Activated gamma-delta T cell (primary cell): Measurements from ENCODE around the gene VPS54.
A peak's percentile ranks its signal among the peaks of the same experiment; 100 is the strongest.

ENCODE experiments used
- DNase-seq: peaks from one replicate; lab custom pipeline; 2025; lab: John Stamatoyannopoulos, UW
- total RNA-seq, 2 donors: gene quantifications; one replicate each; lab custom pipeline; 2026; lab: John Stamatoyannopoulos, UW

The VPS54 gene, protein sequence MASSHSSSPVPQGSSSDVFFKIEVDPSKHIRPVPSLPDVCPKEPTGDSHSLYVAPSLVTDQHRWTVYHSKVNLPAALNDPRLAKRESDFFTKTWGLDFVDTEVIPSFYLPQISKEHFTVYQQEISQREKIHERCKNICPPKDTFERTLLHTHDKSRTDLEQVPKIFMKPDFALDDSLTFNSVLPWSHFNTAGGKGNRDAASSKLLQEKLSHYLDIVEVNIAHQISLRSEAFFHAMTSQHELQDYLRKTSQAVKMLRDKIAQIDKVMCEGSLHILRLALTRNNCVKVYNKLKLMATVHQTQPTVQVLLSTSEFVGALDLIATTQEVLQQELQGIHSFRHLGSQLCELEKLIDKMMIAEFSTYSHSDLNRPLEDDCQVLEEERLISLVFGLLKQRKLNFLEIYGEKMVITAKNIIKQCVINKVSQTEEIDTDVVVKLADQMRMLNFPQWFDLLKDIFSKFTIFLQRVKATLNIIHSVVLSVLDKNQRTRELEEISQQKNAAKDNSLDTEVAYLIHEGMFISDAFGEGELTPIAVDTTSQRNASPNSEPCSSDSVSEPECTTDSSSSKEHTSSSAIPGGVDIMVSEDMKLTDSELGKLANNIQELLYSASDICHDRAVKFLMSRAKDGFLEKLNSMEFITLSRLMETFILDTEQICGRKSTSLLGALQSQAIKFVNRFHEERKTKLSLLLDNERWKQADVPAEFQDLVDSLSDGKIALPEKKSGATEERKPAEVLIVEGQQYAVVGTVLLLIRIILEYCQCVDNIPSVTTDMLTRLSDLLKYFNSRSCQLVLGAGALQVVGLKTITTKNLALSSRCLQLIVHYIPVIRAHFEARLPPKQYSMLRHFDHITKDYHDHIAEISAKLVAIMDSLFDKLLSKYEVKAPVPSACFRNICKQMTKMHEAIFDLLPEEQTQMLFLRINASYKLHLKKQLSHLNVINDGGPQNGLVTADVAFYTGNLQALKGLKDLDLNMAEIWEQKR
- total RNA-seq: 69.6 to 84.0 reads per million in 2 donors

DNA sequence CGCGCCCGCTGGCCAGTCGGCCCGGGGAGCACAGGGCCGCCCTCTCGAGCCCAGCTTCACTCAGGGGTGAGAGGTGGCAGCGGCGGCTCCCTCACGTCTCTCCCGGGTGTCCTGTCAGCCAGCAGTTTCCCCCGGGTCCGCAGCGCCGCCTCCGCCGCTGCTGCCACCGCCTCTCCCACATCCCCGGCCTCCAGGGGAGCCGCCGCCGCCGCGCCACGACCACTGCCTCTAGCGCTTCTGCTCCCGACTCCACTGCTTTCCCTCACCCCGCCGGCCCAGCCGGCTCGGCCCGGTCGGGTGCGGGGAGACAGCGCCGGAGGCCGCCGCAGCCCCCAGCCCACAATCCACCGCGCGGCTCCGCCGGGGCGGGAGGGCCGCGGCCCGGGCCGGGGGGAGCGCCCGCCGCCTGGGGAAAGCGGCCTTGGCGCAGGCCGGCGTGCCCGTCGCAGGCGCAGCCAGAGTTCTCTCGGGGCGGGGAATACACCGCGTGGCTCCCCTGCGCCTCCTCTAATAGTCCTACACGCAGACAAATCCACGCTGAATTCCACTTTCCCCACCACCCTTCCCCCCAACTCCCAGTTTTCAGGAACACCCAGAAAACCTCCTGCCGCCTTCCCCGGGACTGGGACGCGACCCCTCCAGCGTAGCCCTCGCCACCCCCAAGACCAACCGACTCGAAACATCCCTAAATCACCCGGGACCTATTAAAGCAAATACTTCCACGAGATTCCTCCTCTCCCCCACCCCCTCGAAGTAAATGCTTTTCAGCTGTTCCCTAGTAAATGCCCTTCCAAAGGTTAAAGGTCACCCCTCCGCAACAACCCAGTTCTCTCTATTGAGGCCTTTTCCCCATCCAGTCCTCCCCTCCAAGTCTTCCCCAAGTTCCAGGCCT lies at the start of gene VPS54:
Gene VPS54, minus strand, starts transcription at position 346 of the 892 bp plus-strand sequence. CDS start 35,429 bp downstream, outside the sequence.
- DNase-seq: peak; percentile 37

DNA sequence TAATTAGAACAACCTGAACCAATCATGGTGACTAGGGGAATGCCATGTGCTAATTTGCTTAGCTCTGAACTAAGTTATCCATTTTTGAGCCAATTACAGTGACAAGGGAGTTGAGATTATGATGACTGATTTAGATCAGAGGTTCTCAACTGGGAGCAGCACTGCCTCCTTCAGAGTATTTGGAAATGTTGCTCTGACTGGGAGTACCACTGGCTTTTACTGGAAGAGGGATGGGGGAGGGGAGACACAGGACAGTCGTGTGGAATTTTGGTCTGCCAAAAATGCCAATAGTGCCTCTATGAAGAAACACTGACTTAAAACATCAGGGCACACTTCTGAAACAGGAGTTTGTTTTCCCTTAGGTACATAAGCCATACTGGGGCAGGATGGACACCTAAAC lies 48.1 kb upstream of the VPS54 start:
- DNase-seq: no peak

DNA sequence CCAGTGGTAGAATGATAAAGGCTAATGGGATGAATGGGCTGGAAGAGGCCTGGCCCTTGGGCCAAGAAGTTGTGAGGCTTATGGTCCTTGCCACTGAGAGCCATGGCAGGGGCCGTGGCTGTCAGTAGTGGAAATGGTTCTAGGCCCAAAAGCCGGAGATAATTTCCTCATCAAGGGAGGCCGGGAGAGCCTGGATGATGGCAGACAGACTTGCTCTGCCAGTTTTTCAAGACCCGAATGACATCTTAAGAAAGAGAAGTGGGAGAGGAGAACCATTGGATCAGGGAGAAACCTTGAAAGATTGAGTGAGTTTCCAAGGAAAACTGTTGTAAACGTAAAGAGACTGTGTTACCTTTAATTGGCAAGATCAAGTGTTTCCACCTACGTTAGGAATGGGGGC lies 46.3 kb upstream of the VPS54 start:
- DNase-seq: no peak

DNA sequence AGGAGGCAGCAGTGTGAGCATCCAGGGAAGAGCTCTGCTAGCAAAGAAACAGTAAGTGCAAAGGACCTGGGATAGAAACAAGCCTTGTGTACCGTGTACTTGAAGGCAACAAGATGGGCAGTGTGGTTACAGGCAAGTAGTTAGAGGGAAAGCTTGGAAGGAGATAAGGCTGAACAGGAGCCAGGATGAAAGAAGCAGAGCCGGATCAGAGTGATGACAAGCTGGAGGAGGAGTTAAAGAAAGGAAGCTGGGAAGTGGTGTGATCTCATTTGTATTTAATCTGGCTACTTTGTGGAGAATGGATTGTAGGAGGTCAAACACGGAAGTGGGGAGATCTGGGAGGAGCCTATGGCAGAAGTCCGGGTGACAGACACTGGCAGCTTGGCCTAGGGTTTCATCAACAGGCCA lies 44.7 kb upstream of the VPS54 start:
- DNase-seq: no peak

DNA sequence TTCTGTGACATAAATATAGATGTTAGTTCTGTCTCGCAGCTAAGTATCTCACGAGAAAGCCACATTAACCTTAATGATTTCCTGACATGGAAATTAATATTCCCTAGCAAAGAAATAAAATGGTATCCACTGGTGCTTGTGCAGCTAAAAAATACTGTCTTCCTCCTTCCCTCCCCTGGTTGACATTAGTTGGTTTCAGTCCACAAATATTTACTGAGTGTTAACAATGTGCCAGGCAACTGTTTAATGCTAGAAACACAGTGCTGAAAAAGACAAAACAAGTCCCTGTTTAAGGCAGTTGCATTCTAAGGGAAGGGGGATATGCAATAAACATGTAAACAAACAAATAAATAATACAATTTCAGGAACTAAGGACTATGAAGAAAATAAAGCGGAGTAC lies 44.2 kb upstream of the VPS54 start:
- DNase-seq: no peak

DNA sequence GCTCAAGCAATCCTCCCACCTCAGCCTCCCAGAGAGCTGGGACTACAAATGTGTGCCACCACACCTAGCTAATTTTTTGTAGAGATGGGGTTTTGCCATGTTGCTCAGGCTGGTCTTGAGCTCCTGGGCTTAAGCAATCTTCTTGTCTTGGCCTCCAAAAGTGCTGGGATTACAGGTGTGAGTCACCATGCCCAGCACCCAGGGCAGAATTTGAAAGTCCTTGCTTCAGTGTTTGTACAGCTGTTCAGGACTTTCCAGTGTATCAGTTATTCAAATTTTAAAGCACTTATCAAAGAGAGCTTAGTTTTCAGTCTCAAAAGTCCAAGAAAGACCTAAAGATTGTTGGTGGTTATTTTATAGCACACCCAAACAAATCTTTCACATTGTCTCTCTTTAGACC lies 43.6 kb upstream of the VPS54 start:
- no peak for DNase-seq

DNA sequence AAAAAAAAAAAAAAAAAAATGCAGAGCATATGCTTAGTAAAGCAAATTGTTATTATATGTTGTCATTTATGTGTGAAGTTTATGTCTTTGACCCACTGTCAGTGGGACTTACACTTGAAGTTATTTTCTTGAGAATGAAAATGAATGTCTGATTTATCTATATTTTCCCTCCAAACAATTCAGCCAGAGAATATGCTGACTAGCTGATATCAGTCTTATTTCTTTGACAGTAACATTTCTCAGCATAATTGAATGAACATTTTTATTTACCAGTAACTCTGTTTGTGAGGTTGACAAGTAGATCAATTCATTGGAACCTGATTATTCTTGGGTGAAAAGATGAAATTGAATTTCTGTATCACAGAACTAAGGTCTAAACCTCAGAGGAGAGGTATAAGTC lies 40.0 kb upstream of the VPS54 start:
- no peak for DNase-seq

DNA sequence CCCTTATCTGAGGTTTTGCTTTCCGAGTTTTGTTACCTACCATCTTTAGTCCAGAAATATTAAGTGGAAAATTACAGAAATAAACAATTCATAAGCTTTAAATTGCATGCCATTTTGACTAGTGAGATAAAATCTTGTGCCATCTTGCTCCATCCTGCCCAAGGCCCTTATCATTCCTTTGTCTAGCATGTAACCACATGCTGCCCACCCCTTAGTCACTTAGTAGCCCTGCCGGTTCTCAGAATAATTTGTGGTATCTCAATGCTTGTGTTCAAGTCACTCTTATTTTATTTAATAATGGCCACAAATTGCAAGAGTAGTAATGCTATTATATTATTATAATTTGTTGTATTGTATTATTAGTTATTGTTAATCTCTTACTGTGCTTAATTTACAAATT lies 36.8 kb upstream of the VPS54 start:
- DNase-seq: no peak

DNA sequence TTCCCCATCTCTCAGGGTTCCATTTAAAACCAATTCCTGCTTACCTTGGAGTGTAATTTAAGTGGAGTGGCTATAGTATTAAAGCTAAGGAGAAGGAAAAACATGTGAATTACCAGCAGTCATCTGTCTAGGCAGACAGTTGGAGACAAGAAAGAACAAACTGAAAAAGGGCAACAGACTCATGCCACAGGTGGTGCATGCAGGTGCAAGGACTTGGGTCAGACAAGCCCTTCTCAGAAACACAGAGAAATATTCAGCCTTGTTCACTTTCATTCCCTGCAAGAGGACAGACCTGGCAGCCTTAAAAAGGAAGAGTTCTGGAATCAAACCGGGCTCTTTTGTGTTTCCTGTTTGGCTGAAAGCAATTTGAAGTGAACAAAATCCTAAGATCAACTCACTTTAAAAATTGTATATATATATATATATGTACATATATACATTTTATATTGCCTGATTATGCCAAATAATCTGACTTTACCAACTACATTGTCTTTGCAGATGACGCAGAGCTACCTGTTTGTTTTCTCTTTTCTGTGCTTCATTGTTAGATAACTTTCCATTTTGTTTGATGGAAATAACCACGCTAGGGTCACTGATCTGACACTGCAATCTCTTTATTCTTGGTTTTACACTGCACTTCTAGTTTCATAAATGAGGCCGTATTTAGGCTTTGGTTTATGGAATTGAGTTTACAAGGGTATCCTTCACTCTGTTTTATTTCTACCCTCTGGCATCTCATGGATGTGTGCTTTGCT lies 35.1 kb upstream of the VPS54 start:
- DNase-seq: no peak

DNA sequence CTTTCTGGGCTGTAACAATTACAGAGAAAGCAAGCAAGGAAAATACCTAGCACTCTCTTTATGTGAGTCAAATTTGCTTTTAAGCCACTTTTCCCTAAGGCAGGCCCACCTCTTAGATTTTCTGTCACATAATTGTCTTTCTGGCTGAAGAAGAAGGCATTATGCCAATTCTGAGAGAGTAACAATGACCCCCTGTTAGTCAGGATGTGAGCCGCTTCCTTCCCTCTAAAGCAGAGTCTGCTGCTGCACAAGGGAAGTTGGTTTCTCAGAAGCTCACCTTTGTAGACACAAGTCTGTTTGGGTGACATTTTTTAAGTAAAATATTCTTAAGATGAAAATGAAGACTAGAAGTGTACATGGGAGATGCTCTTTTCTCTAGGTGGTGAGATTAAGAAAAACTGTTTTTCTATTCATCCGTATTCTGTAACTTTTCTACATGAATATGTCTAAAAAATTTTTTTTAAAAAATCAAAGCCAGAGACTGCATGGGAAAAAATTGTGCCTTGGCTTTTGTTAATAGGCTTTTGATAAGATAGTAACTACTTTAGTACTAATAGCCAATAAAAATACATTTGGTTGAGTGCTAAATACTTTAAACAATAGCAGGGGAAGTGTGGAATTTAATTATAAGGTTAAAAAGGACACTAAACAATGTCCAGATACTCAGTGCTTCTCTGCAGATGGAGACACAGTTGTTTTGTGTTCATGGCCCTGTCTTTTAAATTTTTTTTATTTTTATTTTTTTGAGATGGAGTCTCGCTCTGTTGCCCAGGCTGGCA lies 33.4 kb upstream of the VPS54 start:
- DNase-seq: no peak

DNA sequence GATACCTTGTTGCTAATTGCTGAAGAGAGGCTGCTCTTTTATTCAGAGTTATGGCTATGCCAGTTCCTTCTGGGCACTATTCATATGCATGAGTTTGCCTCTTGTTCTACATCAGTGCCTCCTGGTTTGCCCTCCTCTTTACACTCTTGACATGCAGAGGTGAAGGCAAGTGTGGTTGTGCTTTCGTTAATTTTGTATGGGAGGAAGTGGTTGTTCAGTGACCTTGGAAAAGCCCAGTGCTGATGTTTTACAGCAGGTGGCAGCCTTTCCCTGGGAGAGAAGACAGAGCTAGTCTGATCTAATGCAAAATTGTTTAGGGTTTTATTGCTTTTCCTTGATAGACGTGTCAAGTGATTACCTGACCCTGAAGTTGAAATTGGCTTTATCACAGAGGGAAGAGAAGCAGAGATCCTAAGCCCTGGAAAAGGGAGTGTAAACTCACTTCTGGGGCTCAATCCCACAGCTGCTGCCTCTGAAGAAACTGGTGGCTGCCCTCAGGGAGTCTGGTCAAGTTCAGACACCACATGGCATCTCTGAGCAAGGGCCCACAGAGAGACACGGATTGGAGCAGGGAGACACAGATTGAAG lies 30.5 kb upstream of the VPS54 start:
- no peak for DNase-seq

DNA sequence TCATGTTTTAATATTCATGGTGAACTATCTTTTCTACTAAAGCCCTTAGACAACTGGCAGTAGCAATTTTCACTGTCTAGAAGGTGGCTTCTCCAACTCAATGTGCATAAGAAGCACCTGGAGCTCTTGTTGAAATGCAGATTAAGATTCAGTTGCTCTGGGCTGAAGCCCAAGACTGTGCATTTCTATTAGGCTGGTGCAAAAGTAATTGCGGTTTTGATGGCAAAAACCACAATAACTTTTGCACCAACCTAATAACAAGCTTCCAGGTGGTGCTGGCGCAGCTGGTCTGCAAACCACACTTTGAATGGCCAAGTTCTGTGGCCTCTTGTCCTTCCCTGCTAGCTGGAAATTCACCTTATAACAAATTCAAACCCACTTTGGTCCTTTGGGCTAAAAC lies 26.7 kb upstream of the VPS54 start:
- no peak for DNase-seq

DNA sequence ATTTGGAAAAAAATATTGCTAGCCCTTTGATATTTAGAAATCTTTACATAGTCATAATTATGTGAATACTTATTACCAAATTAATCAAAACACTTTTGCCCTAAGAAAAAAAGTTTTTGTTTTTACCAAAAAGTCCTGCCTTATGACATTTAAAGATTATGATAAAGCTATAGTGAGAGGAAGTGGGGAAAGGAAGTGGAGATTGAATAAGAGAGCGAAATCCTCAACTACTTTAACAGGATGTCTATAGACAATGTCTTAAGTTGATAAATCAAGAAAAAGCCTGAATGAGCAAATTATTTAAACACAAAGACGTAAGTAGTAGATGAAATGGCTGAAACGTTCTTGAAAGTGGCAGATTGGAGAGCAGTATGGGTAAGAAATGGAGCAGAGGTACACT lies 20.9 kb upstream of the VPS54 start:
- DNase-seq: no peak

DNA sequence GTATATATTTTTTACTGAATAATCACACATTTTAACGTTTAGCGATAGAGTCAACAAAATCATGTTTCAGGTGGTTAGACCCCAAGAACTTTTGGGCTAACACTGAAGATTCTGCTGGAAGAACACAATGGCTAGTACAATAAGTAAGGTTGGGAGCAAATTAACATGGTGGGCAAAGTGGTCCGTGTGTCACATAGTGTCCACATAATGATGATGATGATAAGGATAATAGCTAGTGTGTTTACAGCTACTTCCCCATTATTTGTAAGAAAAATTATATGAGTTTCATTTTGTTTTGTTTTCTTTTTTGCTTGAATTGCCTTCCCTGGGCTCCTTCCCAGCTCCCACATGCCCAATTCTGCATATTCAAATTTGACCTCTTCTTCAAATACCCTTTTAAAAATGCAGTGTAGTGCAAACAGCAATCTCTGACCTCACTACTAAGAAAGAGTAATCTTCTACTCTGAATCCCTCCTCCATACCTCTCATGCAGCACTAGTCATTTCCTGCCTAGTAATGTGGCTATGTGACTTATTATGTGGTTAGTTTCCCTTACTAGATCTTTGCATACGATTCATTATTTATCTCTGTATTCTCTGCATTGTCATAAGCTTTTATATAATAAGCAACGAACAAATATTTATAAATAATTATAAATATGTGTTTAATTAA lies 16.9 kb upstream of the VPS54 start:
- DNase-seq: no peak

DNA sequence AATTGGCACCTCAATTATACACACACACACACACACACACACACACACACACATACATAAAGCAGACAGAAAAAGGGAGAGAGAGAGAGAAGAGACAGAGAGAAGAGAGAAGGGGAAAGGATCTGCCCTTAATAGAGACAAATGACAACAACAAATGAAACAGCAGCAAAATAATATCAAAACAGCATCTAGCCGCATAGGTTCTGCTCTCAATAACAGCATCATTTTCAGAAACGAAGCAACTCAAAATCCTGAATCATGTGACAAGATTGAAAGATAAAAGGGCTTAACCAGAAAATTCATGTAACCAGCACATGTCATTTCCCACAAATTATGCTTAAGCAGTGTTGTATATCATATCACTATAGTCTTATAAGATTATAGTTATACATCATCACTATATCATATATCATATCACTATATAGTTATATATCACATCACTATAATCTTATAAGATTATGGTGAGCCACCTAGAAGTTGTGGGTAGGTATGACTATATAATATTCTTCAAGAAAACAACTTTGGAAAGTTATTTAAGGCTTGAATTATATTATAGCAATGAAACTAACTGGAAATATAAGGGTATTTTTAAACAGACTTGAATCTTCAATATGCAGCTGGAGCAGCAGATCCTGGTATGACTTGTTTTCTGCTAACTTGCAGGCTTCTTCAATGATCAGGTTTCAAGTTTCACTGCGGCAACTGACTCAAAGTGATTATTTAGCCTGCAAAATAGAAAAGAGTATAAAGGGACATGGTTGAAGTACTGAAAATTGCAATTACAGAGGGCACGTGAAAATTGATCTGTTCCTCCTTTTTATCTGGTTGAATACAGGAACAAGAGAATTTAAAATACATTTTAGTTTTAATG lies 16.1 kb upstream of the VPS54 start:
- DNase-seq: no peak

DNA sequence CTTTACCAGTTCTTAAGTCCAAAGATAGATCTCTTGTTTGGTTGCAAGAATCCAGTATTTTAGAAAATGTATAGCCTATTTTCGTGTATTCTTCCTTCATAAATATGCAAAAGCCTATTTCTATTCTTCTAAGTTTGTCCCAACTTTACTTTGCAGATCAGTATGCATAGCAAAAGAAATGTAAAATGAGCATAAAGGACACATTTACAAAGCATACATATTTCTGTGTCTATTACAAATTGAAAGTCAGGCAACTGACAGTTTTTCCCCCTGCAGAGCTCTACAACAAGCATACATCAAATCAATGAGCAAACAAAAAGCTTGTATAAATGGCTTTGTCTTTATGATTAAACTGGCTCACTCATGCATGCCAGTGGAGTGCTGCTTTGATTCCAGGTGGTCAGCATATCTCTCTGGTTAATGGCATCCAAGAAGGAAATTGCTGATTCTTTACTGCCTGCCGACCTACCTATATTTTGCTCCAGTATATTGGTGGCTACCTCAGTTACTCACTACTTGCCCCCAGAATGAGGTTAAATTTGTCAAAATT lies 10.0 kb upstream of the VPS54 start:
- DNase-seq: no peak

DNA sequence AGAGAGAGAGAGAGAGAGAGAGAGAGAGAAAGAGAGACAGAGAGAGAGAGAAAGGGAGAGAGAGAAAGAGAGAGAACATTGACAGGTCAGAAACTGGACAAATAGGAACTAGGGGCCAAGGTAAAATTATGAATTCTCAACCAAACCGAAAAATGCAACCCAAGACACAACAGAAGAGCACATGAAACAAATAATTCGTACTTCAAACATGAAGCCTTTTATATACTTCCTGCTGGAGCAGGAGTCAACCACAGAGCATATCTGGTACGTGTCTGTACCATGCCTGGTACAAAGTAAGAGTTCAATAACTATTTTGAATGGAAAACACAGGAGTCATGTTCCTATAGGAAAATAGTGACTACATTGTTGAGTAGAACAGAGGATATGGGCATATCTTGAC lies 6.5 kb upstream of the VPS54 start:
- DNase-seq: no peak
